Measurements from ENCODE around the gene ADAMTS2.
A peak's percentile ranks its signal among the peaks of the same experiment; 100 is the strongest.

ADAMTS2 gene

DNA sequence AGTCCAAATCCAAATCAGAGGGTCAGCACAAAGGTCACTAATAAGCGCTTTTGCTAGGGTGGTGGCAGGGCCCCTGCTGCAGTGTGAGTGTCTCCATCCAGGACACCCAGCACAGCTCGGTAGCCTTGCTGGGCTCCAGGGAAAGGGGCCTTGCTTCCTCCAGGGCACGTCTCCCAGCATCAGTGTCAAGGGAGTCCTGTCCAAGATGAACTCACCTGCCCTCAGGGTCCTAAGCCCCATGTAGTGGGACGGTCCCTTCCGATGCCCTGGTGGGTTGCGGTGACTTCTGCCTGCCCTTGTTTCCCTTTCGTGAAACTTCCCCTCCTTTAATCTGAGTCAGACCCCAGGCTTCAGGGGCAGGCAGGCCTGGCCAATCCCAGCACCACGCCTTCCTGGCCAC is 183.4 kb downstream of the ADAMTS2 start:
- DNase-seq (ENCODE audit: low read depth in 2 of 2), result no peak

DNA sequence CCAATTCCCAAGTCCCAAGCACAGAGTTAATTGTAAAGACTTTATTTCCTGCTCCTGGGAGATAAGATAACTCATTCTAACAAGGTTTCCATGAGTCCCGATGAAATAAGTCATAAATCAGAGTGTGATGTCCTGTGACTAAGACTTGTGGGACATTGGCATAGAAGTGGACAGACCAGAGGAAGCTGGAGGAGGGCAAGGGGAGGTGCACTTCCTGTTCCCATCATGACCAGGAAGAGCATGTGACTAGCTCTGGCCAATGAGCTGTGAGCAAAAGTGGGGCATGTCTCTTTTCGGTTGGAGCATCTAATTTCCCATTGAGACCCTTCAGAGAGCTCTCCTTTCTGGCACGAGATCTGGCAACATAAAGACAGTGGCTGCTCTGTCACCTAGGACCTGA is 184.7 kb downstream of the ADAMTS2 start:
- no peak for DNase-seq (ENCODE audit: low read depth in 2 of 2)

DNA sequence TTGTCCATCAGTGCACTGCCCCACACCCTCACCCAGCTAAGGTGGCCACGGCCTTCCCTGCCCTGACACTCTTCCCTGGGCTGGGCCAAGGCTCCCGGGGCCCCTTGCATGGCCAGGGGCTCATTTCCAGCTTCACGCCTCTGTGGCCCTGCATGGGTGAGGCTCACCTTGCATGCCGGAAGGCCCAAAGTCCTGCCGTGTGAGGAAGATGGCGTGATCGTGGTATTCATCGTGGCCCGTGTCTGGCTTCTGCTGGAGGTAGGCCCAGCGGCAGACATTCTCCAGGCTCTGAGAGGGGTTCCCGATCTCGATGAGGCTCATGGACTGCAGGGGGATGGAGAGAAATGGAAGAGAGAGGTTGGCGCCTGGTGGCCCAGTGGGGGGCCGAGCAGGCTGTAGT is 186.7 kb downstream of the ADAMTS2 start:
- DNase-seq (ENCODE audit: low read depth in 2 of 2), result no peak

DNA sequence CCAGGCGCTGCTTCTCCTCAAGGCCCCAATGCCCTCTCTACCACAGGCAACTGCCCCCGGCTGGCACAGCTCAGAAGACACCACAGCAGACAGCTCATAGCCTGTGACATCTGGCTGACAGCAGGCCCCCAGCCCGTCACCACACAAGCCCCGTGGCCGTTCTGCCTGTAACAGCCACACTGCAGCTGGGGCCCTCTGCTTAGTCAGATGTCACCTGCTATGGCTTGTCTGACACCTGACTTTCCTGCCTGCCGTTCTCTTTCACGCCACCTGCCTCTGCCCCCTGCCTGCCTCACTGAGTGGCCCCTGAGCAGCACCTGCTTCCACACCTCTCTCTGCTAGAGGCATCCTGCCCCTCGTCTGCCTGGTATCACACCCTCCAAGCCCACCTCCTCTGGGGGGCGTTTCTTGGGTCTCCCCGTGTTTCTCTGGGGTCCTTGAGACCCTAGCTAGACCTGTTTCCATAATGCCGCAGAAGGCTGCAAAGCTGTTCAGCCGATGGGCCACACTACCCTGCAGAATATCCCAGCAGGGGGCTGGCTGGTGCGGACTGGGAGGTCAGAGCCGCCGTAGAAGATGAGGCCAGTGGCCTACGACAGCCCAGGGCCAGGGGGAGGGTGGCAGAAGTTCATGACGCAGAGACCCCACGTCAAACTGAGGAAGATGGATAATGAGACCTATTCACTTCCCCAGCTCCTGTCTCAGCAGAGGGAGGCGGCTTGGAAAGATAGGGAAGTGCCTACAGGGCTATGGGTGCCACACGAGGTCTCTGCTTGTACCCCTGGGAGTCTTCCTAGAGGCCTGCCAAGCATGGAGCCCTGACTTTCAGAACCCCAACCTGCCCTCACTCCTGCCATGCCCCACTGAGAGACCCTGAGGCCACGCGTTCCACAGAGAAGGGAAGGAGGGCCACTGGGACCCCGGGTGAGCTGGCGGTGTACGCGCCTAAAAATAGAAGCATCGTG is 190.0 kb downstream of the ADAMTS2 start:
- no peak for DNase-seq (ENCODE audit: low read depth in 2 of 2)

DNA sequence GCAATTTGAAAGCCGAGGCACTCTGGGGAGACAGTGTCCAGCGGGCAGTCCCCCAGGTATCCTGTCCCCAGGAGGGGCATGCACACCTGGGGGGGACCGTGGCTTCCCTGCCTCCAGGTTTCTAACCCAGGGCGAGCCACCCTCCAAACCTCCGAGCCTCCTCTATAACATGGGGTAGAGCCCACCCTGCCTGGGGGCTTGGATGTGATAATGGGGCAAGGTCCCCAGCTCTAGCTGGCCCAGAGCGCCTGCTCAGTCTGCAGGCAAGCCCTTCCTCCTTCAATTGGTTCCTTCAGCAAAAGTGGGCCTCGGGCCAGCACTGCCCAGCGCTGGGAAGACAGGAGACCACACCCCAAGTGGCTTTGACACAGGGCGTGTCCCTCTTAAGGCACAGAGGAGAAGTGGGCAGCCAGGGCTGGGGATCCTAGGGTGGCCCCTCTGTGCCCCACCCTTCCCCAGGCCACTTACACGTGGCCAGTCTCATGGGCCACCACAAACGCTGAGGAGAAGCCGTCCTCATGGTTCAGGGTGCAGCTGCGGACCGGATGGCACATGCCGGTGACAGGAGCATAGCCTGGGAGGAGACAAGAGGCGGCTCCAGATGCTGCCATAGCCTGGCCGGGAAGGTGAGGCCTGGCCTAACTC is 190.8 kb downstream of the ADAMTS2 start:
- DNase-seq (ENCODE audit: low read depth in 2 of 2), result no peak

DNA sequence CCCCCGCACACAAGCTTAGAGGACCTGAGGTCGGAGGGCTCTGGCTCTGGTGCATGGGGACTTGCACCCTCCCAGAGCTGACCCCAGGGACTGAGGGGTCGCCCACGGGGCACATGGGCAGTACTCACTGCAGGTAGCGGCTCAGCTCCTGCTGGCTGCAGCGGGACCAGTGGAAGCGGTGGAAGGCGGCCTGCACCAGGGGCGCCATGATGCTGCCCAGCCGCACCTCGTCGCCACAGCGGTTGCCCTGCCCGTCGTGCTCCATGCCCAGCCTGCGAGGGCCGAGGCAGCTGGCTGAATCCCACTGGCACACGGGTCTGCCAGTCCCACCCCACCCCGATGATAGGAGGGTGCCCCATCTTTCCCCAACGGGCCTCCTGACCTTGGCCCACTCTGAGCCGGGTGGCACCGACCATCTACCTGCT is 191.3 kb downstream of the ADAMTS2 start:
- DNase-seq (ENCODE audit: low read depth in 2 of 2), result no peak

DNA sequence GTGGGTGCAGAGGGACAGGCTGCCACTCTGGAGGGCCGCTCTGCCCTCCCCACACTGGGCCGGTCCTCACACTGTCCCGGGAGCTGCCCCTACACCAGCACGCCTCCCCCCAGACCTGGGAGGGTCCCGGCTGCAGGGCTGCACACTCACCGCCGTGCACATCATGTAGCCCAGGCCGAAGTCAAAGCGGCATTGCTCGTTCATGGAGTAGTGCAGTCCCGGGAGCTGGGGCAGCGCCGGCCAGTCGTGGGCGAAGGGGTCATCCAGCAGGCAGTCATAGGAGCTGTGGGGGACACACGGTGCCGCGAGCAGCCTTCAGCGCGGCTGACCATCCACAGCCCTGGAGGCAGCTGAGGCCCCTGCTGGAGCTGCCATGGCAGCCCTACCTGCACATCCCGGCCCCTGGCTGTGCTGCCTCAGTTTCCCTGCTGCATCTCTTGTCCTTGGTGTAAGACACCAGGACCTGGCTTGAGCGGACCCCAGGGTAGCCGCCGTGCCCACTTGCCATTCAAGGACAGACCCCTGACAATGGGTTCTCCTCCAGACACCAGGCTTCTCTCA is 191.8 kb downstream of the ADAMTS2 start:
- no peak for DNase-seq (ENCODE audit: low read depth in 2 of 2)

DNA sequence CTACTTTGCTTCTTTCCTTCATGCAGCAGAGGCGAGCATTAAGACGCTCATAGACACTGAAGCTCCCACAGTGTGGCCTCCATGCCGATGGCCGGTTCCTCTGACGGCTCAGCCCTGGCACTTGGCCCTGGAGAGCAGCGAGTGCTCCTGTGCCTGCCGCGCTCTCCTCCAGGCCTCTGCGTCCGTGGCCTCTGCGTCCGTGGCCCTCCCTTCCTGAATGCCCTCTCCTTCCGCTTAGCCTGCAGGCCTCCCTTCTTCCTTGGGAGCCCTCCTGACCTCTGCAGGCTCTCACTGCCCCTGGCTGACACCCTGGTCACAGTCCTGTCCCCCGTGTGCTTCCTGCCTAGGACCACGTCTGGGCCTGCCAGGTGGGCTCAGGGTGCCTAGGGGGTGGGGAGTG is 192.3 kb downstream of the ADAMTS2 start:
- DNase-seq (ENCODE audit: low read depth in 2 of 2), result no peak

DNA sequence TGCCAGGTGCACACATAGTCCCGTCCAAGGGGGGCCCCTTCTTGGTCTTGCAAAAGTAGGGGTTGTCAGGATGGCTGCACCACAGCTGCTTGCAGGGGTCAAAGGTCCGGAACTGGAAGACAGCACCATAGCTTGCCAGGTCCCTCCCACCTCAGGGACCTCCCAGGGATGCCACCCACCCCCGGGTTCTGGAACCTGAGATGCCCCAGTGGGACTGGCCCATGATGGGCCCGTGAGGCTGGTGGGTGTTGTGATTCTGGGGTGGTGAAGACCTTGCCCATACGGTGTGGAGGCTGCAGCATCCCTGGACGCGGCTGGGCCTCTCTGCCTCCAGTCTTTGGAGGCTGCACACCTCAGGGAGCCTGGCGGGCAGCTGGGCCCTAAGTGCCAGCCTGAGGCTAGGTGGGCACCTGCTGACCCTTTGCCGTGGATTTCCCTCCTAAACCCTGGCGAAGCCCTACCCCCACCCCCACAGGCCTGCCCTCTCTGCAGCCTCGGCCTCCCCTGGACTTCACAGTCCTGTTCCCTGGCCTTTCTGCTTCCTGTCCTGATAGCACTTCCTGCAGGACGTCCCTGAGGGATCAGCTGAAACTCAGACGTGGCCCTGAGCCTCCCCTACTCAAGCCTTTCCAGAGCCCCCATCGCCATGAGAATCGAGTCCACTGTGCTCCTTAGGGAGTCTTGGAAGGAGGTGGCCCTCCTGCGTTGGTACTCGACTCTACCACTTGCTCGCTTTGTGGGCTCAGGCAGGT is 192.9 kb downstream of the ADAMTS2 start:
- no peak for DNase-seq (ENCODE audit: low read depth in 2 of 2)

DNA sequence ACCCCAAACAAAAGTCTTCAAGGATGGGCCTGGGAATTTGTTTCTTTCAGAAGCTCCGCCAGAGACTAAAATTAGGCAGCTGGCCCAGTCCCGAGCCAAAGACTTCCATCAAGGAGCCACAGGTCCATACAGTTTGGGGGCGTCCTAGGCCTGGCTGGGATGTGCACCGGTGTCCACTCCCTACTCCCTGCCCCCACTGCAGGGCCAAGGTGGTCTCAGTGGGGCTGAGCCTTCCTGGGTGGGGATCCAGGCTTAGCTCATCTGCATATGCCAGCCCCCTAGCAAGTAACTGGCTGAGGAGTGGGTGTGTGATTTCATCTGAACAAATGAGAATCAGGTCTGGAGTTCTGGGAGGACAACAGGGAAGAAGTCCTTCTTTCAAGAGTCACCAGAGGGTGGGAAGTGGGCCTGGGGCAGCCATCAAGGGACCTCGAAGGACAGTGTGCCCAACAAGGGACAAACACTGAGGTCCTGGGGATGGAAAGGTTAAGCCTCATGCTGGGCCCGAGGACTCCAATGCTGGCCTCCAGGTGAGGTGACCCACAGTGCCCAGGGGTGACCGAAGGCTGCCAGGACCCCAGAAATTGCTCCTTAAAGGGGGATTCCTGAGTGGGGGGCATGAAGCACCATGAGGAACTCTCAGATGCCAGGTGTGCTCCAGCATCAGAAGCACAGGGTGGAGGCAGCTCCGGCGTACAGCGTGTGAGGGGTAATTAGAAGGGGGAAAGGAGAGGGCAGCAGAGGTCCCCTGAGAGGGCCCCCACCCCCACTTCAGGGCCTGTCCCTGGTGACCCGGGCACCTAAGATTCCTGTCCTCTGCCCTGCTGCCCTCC is 193.8 kb downstream of the ADAMTS2 start:
- no peak for DNase-seq (ENCODE audit: low read depth in 2 of 2)

DNA sequence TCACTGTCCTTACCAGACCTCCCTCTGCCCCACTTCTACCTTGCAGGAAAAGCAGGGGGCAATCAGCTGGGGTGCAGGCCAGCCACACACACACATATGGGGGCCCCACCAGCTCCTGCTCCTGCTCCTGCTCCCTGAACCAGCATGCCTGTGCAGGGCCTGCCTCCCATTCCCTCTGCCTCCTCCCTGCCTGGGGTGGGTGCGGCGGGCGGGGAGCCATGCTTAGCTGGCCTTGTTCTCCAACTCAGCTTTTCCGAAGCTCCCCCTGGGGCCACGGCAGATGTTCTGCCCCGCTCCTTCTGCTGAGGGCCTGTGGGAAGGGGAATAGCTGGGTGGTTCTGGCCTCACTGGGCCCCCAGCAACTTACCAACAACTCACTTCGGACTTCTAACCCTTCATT is 195.2 kb downstream of the ADAMTS2 start:
- DNase-seq (ENCODE audit: low read depth in 2 of 2), result no peak

DNA sequence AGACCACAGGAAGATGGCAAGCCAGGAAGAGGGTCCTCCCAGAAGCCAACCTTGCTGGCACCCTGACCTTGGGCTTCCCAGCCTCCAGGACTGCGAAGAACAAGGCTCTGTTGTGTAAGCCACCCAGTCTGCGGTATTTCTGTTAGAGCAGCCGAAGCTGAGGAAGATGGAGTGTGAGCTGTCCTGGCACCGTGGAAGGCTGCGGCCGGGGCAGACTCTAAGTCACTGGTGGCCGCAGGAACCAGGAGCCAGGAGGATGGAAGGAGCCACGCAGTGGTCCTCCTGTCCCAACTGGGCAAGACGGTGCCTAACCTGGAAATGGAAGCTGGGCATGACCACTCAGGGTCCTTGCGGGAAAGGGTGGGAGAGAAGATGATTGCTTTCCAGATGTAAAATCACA is 196.0 kb downstream of the ADAMTS2 start:
- DNase-seq (ENCODE audit: low read depth in 2 of 2), result no peak

DNA sequence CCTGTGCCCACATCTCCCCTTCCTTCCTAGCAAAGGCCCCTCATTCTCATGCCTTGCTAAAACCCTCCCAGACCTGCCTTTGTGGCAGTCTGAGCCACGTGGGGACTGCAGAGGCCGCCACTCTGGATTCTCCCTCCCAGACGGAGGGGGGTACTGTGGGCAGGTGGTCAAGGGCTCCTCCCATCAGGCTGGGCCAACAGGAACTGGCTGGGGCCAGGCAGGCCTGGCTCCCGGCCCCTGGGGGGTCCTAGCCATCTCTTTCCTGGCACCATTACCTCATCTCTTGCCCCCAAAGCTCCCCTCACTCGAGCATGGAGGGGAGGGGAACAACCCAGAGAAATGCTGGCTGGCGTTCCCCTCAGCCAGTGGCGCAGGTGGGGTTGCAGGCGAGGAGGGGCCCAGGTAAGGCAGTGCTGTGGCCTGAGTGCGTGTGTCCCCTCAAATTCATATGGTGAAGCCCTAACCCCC is 196.5 kb downstream of the ADAMTS2 start:
- DNase-seq (ENCODE audit: low read depth in 2 of 2), result no peak

DNA sequence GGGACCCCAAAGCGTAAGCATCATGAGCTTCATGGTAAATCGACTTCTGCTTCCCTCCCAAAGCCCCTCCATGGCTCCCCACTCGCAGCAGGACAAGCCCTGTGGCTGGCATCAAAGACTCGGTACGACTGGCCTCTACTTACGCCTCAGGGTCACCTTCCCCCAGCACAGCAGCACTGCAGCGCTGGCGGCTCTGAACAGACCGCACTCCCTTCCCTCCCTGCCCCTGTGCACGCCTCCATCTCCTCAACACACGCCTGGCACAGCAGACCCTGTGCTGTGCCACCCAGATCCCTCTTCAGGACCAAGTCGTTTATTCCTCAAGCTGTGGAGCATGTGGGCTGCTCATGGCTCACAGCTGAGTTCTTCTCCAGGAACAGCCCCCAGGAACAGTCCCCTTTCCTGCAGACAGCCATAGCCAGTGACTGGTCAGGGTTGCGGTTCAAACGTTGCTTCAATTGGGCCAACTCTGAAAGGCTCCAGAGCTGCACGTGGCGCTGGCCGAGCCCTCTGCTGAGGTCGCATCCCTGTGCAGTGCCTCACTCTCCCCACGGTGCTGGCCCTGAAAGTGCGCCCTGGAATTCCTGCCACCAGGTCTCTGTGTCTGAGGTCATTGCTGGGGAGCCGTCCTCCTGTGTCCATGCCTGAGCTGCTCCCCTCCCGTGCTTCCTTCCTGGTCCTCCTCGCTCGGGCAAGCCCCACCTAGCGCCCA is 197.1 kb downstream of the ADAMTS2 start:
- no peak for DNase-seq (ENCODE audit: low read depth in 2 of 2)

DNA sequence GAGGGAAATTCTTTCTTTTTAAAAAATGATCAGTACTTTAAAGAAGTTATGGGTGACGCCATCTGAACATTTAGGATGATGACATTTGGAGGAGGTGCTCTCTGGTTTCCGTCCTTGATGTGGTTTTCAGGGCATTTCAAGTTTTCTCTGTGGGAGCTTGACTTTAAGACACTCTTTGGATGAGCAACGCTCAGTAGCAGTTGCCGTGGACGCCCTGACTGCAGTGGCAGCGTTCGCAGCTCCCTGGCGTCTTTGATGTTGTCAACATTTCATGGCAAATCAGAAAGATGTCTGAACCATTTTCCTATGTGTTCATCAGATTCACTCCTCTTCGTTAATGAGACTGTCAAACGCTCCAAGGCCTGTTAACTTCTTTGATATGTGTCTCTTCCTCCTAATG is 199.0 kb downstream of the ADAMTS2 start:
- DNase-seq (ENCODE audit: low read depth in 2 of 2), result peak; percentile 20 to 30

DNA sequence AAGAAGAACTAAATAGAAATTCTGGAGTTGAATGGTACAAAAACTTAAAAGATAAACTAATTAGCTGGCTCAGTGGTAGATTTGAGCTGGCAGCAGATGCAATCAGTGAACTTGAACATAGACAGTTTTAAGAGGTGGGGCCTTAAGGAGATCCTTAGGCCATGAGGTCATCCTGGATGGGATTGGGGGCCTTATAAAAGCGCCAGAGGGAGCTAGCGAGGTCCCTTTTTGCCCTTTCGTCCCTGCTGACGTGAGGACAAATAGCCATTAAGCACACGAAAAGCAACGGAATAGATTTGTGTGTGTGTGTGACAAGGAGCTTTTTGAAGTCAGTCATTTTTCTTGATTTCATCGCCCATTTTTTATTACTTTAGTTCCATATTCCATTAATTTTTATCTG is 201.8 kb downstream of the ADAMTS2 start:
- DNase-seq (ENCODE audit: low read depth in 2 of 2), result no peak

DNA sequence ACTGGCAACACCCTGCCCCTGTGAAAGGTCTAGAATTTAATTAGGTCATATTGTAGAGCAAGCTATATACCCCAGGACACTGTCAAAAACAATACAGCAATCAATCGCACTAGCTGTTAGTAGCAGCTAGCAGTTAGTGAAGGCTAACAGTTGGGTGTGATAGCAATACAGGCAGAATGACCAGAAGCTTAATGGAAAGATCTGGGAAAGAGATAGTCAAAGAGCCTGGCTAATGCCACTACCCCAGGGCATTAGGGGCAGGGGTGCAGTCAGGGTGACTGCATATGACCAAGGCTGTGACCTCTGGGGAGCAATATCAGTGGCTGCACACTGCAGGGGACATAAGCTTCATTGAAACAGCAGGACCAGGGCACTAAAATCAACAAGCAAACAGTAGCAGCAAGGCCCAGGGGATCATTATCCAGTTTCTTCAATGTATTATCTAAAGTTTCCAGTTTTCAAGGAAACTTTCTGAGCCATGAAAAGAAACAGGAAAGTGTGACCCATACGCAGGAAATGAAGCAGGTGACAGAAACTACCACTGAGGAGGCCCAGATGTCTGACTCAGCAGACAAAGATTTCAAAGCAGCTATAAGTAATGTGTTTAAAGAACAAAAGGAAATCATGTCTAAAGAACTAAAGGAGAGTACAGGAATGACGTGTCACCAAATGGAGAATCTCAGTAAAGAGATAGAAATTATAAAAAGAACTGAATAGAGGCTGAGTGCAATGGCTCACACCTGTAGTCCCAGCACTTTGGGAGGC is 202.6 kb downstream of the ADAMTS2 start:
- no peak for DNase-seq (ENCODE audit: low read depth in 2 of 2)

DNA sequence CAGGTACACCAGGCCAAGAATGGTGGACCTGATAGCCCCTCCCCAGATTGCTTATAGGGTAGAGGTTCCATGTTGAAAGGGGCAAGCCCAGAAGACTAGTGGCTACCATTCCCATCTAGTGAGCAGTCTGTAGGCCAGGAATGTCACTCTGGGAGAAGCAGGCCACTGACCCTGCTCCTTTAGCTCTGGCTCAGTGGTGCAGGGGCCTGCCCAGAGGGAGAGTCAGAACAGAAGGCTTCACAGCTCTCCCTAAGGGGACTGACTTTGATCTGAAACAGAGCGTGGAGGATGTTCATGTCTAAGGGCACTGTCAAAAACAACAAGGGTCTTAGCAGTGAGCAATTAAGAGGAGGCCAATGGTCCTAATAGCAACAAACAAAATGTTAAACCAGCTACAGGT is 203.4 kb downstream of the ADAMTS2 start:
- DNase-seq (ENCODE audit: low read depth in 2 of 2), result no peak

DNA sequence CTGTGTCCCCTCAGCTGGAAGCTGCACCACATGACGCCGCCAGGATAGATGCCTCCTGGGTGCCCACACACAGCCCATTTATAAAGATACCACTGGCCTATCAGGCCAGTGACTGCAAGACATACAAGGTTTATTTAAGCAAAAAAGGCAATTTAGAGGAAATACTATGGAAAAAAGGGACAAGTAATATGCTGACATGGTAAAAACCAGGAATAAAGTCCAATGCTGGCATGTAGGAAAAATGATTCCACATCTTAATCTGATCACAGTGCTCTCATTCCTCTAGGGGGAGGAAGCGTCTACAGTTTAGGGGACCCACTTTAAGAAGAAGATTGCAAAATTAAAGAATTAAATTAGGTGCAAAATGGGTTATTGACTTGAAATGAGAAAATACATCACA is 205.0 kb downstream of the ADAMTS2 start:
- DNase-seq (ENCODE audit: low read depth in 2 of 2), result no peak

DNA sequence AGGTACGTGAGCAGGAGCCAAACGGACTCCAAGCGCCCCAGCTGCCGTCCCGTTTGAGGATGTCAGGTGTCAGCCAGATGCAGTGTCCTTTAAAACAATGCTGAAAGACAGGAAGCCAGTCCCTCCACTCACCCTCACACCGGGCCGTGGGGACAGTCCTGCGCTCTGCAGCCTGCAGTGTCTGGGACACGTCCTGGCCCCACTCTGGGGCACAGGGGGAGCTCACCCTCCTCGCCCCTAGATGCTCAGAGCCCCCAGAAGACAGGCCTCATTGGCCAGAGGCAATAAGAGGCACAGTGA is 205.4 kb downstream of the ADAMTS2 start:
- DNase-seq (ENCODE audit: low read depth in 2 of 2), result no peak
